H1 (cell line): ENCODE data around the gene STXBP4. TPM values are rescaled to one million over a fixed set of nuclear protein-coding genes. Genes with fewer than 3 reads are reported as not detected.

ENCODE experiments used
- CTCF ChIA-PET: fragments of 300-600 bp; sonication (Branson Sonifier 250); formaldehyde crosslinking; loops from one replicate; lab custom pipeline; 2021; ENCODE audit not compliant: partially characterized antibody; lab: Charles Lee
- POLR2A ChIA-PET: fragments of 300-600 bp; sonication (Branson Sonifier 250); formaldehyde crosslinking; loops from one replicate; lab custom pipeline; 2021; ENCODE audit warnings: inconsistent platforms; ENCODE audit not compliant: partially characterized antibody; lab: Charles Lee
- DNase-seq, 2 experiments: peaks; one replicate each; pipeline versions ENCODE4 v3.0.0 to v3.0.0-alpha.2; 2010 to 2022; ENCODE audit warnings: low spot score in 2 of 2, low read depth in 1 of 2, mixed read lengths in 1 of 2
- FAIRE-seq: peaks from 2 replicates; lab custom pipeline; 2011; peaks lifted over from hg19 to GRCh38; lab: Jason Lieb, UNC
- H2AFZ ChIP-seq: 2 replicates; pipeline ENCODE4 v1.8.1; 2012; ENCODE audit warnings: low read length, inconsistent platforms
- H2AK5ac ChIP-seq: 2 replicates; pipeline ENCODE4 v1.6.1; 2013; ENCODE audit warnings: low read depth, low read length
- H2BK120ac ChIP-seq: replicated peaks from 2 replicates; pipeline ENCODE3; 2013; ENCODE audit warnings: low read depth, low read length, inconsistent platforms
- H2BK12ac ChIP-seq: 2 replicates; pipeline ENCODE4 v1.6.1; 2013; ENCODE audit warnings: low read depth, low read length
- H2BK15ac ChIP-seq: 2 replicates; pipeline ENCODE4 v1.6.1; 2013; ENCODE audit warnings: low read length
- H2BK20ac ChIP-seq: 2 replicates; pipeline ENCODE4 v1.6.1; 2013; ENCODE audit warnings: low read length
- H2BK5ac ChIP-seq: 2 replicates; pipeline ENCODE4 v1.6.1; 2013; ENCODE audit warnings: low read depth, low read length
- H3K14ac ChIP-seq: 2 replicates; pipeline ENCODE4 v1.6.1; 2013; ENCODE audit warnings: inconsistent platforms; ENCODE audit not compliant: insufficient read length
- H3K18ac ChIP-seq: 2 replicates; pipeline ENCODE4 v1.6.1; 2013; ENCODE audit warnings: low read length; ENCODE audit errors: extremely low read depth
- H3K23ac ChIP-seq: 2 replicates; pipeline ENCODE4 v1.6.1; 2013; ENCODE audit warnings: inconsistent platforms; ENCODE audit not compliant: insufficient read length
- H3K23me2 ChIP-seq: 2 replicates; pipeline ENCODE4 v1.6.1; 2013; ENCODE audit warnings: low read depth, low read length
- H3K27ac ChIP-seq: 2 replicates; pipeline ENCODE4 v1.6.1; 2011; ENCODE audit warnings: low read depth, low read length, inconsistent platforms
- H3K27me3 ChIP-seq, 4 experiments: replicated peaks in 1 of 4; 1 replicate in 1 of 4; 2 replicates in 3 of 4; pipeline versions ENCODE4 v1.6.1 to v1.8.1; 2011 to 2013; ENCODE audit warnings: low read length in 3 of 4, mild to moderate bottlenecking in 3 of 4, inconsistent platforms in 2 of 4, mixed read lengths in 2 of 4, moderate library complexity in 1 of 4; ENCODE audit not compliant: control insufficient read depth in 3 of 4, insufficient read depth in 3 of 4; ENCODE audit errors: extremely low read depth in 1 of 4
- H3K36me3 ChIP-seq, 4 experiments: 2 replicates each; pipeline versions ENCODE4 v1.6.1 to v1.8.1; 2011 to 2013; ENCODE audit warnings: mild to moderate bottlenecking in 4 of 4, low read length in 3 of 4, moderate library complexity in 2 of 4, control low read depth in 1 of 4, inconsistent platforms in 1 of 4; ENCODE audit not compliant: insufficient read depth in 4 of 4, control insufficient read depth in 2 of 4
- H3K4ac ChIP-seq: replicated peaks from 2 replicates; pipeline ENCODE3; 2013; ENCODE audit warnings: low read length, low read depth, mixed read lengths, inconsistent platforms; ENCODE audit not compliant: insufficient read length
- H3K4me1 ChIP-seq, 4 experiments: replicated peaks in 1 of 4; 1 replicate in 1 of 4; 2 replicates in 3 of 4; pipeline versions ENCODE4 v1.6.1 to v1.8.1; 2011 to 2013; ENCODE audit warnings: low read length in 3 of 4, inconsistent platforms in 2 of 4, mixed read lengths in 1 of 4; ENCODE audit not compliant: insufficient read depth in 4 of 4, control insufficient read depth in 3 of 4
- H3K4me2 ChIP-seq, 2 experiments: 2 replicates each; pipeline versions ENCODE4 v1.6.1 to v1.8.1; 2011 to 2013; ENCODE audit warnings: low read depth in 2 of 2, low read length in 2 of 2, control low read depth in 1 of 2, inconsistent platforms in 1 of 2, mild to moderate bottlenecking in 1 of 2; ENCODE audit not compliant: insufficient read depth in 1 of 2
- H3K4me3 ChIP-seq, 4 experiments: fragments of 200-600, 300-600 bp in 1 of 4; sonication (generic), shearing (Covaris generic), sonication (Bioruptor Twin) in 1 of 4; 2 replicates each; pipeline versions ENCODE4 v1.5.1 to v1.8.1; 2011 to 2016; ENCODE audit warnings: low read length in 4 of 4, low read depth in 3 of 4, control low read depth in 2 of 4, inconsistent platforms in 2 of 4, mild to moderate bottlenecking in 2 of 4, mixed read lengths in 1 of 4, moderate library complexity in 1 of 4; ENCODE audit not compliant: insufficient read depth in 2 of 4; ENCODE audit errors: extremely low read depth in 1 of 4
- H3K56ac ChIP-seq: replicated peaks from 2 replicates; pipeline ENCODE3; 2013; ENCODE audit warnings: low read depth, mild to moderate bottlenecking, mixed read lengths, low read length, inconsistent platforms; ENCODE audit not compliant: insufficient read length
- H3K79me1 ChIP-seq: 2 replicates; pipeline ENCODE4 v1.6.1; 2013; ENCODE audit warnings: low read depth, low read length, control low read depth
- H3K79me2 ChIP-seq, 2 experiments: 2 replicates each; pipeline versions ENCODE4 v1.6.1 to v1.8.1; 2012 to 2013; ENCODE audit warnings: low read length in 2 of 2, mild to moderate bottlenecking in 2 of 2, inconsistent platforms in 1 of 2; ENCODE audit not compliant: insufficient read depth in 2 of 2, control insufficient read depth in 1 of 2
- H3K9ac ChIP-seq, 4 experiments: replicated peaks in 1 of 4; 1 replicate in 1 of 4; 2 replicates in 3 of 4; pipeline versions ENCODE4 v1.6.1 to v1.8.1; 2011 to 2013; ENCODE audit warnings: low read depth in 3 of 4, low read length in 3 of 4, control low read depth in 2 of 4, mild to moderate bottlenecking in 2 of 4, moderate library complexity in 2 of 4, inconsistent platforms in 1 of 4; ENCODE audit errors: extremely low read depth in 1 of 4
- H3K9me3 ChIP-seq, 2 experiments: 2 replicates each; pipeline versions ENCODE4 v1.6.1 to v1.8.1; 2012 to 2013; ENCODE audit warnings: mild to moderate bottlenecking in 2 of 2, moderate library complexity in 2 of 2, control low read depth in 1 of 2, inconsistent platforms in 1 of 2, low read depth in 1 of 2, low read length in 1 of 2, mixed read lengths in 1 of 2; ENCODE audit not compliant: insufficient read depth in 2 of 2
- H4K20me1 ChIP-seq, 2 experiments: replicated peaks in 1 of 2; 2 replicates each; pipeline versions ENCODE3 to v1.8.1; 2011 to 2013; ENCODE audit warnings: inconsistent platforms in 2 of 2, low read length in 2 of 2, mild to moderate bottlenecking in 1 of 2; ENCODE audit not compliant: insufficient read depth in 2 of 2, control insufficient read depth in 1 of 2
- H4K5ac ChIP-seq: 2 replicates; pipeline ENCODE4 v1.6.1; 2013; ENCODE audit warnings: low read length, low read depth, mixed read lengths, inconsistent platforms; ENCODE audit not compliant: insufficient read length
- H4K8ac ChIP-seq: 2 replicates; pipeline ENCODE4 v1.8.0; 2013; ENCODE audit warnings: mild to moderate bottlenecking, moderate library complexity, low read length, inconsistent platforms; ENCODE audit not compliant: insufficient read depth; ENCODE audit errors: extremely low read depth
- H4K91ac ChIP-seq: replicated peaks from 2 replicates; pipeline ENCODE3; 2013; ENCODE audit warnings: low read length, mixed read lengths, inconsistent platforms; ENCODE audit not compliant: insufficient read length
- ATF2 ChIP-seq: IDR thresholded peaks from 2 replicates; pipeline ENCODE4 v1.6.1; 2012; ENCODE audit warnings: low read length, inconsistent platforms
- CREB1 ChIP-seq: IDR thresholded peaks from 2 replicates; pipeline ENCODE4 v1.6.1; 2012; ENCODE audit warnings: inconsistent platforms
- E2F6 ChIP-seq: IDR thresholded peaks from 2 replicates; pipeline ENCODE4 v1.6.1; 2012; ENCODE audit warnings: inconsistent platforms
- EZH2 ChIP-seq: fragments of 200-600 bp; sonication (generic); IDR thresholded peaks from 2 replicates; pipeline ENCODE4 v1.7.1; 2012; ENCODE audit warnings: low read depth, mild to moderate bottlenecking, moderate library complexity, low read length, inconsistent platforms; ENCODE audit not compliant: severe bottlenecking
- FOSL1 ChIP-seq: IDR thresholded peaks from 2 replicates; pipeline ENCODE4 v1.6.1; 2011; ENCODE audit warnings: mild to moderate bottlenecking, low read depth, low read length, moderate library complexity; ENCODE audit not compliant: insufficient read depth
- GABPA ChIP-seq: IDR thresholded peaks from 2 replicates; pipeline ENCODE4 v1.6.1; 2011; ENCODE audit warnings: mild to moderate bottlenecking, low read length, moderate library complexity, borderline replicate concordance; ENCODE audit not compliant: insufficient read depth
- NRF1 ChIP-seq: IDR thresholded peaks from 2 replicates; pipeline ENCODE4 v1.6.1; 2011; ENCODE audit warnings: mild to moderate bottlenecking, low read depth, low read length, improper control_type of control experiment
- SIN3A ChIP-seq, 2 experiments: IDR thresholded peaks in 1 of 2; conservative IDR thresholded peaks in 1 of 2; 2 replicates each; pipeline ENCODE4 v1.6.1; 2011 to 2012; ENCODE audit warnings: low read length in 2 of 2, improper control_type of control experiment in 1 of 2, low read depth in 1 of 2, mild to moderate bottlenecking in 1 of 2
- SIX5 ChIP-seq: IDR thresholded peaks from 2 replicates; pipeline ENCODE4 v1.6.1; 2011; ENCODE audit warnings: mild to moderate bottlenecking, low read depth, low read length
- SP1 ChIP-seq: IDR thresholded peaks from 2 replicates; pipeline ENCODE4 v1.6.1; 2011; ENCODE audit warnings: low read depth, low read length
- SRF ChIP-seq: IDR thresholded peaks from 2 replicates; pipeline ENCODE4 v1.6.1; 2011; ENCODE audit warnings: mild to moderate bottlenecking, low read depth, low read length, moderate library complexity
- WGBS, 2 experiments: shearing (Covaris generic) in 1 of 2; methylation state at CpG; one replicate each; pipeline versions ENCODE4 v1.1.6 to v1.1.7; 2013 to 2015; ENCODE audit warnings: low lambda C conversion rate in 2 of 2, mixed read lengths in 2 of 2, inconsistent platforms in 1 of 2, low coverage in 1 of 2, missing lambda C conversion rate in 1 of 2; ENCODE audit not compliant: insufficient replicate concordance in 2 of 2, insufficient coverage in 1 of 2, insufficient read length in 1 of 2; ENCODE audit errors: extremely low coverage in 1 of 2, missing lambda C conversion rate in 1 of 2; 5-methylcytosine and 5-hydroxymethylcytosine counted together
- polyA plus RNA-seq, 7 experiments: library from polyadenylated mRNA; depleted of rRNA in 3 of 7; stranded (reverse) in 5 of 7; unstranded in 2 of 7; fragments of >200 nt in 5 of 7; fragments of 200-250 nt in 2 of 7; gene quantifications; 1 replicate in 5 of 7; 2 replicates in 1 of 7; 4 replicates in 1 of 7; pipeline versions ENCODE4 v1.2.1 to v1.2.3, GENCODE V29; 2011 to 2013; ENCODE audit warnings: missing spikeins in 2 of 7, mixed read lengths in 2 of 7
- total RNA-seq: library from RNA; stranded (reverse); fragmentation: NEBNext Ultra II Directional; extraction: Animal tissue kit (Norgen Biotek cat#: 25700); gene quantifications from 2 replicates; pipeline ENCODE4 v1.2.1, GENCODE V29; 2021

Gene STXBP4
- total and polyA plus RNA-seq, 2 of the 8 experiments (the other 6 are each of a cell fraction or from before 2014, with no cell fraction given), result 3.2 to 18.5 TPM

GRCh38 chr17:55171634-55172328, 203.2 kb downstream of the STXBP4 start:
- Histone ChIP-seq H2BK15ac (no peak overlapping the region), H3K27me3 (no peaks in the 10 kb centered on the region), H3K79me2 (no peaks in the 10 kb centered on the region), H3K23ac (no peak overlapping the region), H4K5ac (no peak overlapping the region), H4K8ac (no peak overlapping the region), H3K14ac (no peak overlapping the region), H4K91ac (no peak overlapping the region), H3K27ac (no peak overlapping the region), H3K56ac (no peak overlapping the region), H3K23me2 (no peaks in the 10 kb centered on the region), H2AK5ac (no peak overlapping the region), H3K18ac (no peak overlapping the region), H3K4ac (no peak overlapping the region), H2BK5ac (no peak overlapping the region), H3K4me3 (no peak overlapping the region), H3K4me2 (no peak overlapping the region), H2BK120ac (no peak overlapping the region), H2AFZ (no peak overlapping the region), H4K20me1 (no peaks in the 10 kb centered on the region), H3K9ac (no peak overlapping the region), H3K4me1 (no peaks in the 10 kb centered on the region; a peak in 1 of 7 replicates), H2BK20ac (no peak overlapping the region), H3K79me1 (no peaks in the 10 kb centered on the region), H2BK12ac (no peak overlapping the region), H3K36me3 (no peaks in the 10 kb centered on the region; a peak in 1 of 8 replicates), H3K9me3 (peaks cover 4 to 9% of the 10 kb centered on the region in 2 experiments; a peak in 2 of 4 replicates)
- DNase-seq (no peak), FAIRE-seq (no peak)
- ChIA-PET CTCF (interaction anchor here (0.6 kb wide), 1 partner anchor 8 kb away, joined by 3 read pairs; no protein-coding TSS in a partner anchor), POLR2A (no interaction called here)
- 86% methylated on average over 4 of the region's 4 CpGs; no CpG with 5 or more reads in 1 of the 2 experiments for WGBS, 2 experiments
- TF ChIP-seq E2F6 (no peak), FOSL1 (no peak), EZH2 (no peak), GABPA (no peak), SP1 (no peak), SIX5 (no peak), CREB1 (no peak), SIN3A (conservative IDR thresholded peaks at IDR 0.05 in 1 of 2, IDR thresholded peaks at IDR 0.05 in 1 of 2; ENCODE audit: low read depth in 1 of 2, low read length in 2 of 2) (no peak), ATF2 (no peak), NRF1 (no peak), SRF (no peak)
